Right lobe of liver (tissue), 6 donors: ENCODE measurements around the gene DRAXIN. TPM values are rescaled to one million over a fixed set of nuclear protein-coding genes. Genes with fewer than 3 reads are reported as not detected.

Experiments used
- ATAC-seq, 4 donors: fragments of 200-7000 bp; cut with Tn5 transposase; one replicate each; pipeline ENCODE4 v1.9.1; 2020; ENCODE audit warnings: mild to moderate bottlenecking in 4 of 4, moderate library complexity in 4 of 4
- DNase-seq, 3 donors: peaks; one replicate each; pipeline ENCODE4 v3.0.0-alpha.2; 2020
- H3K27ac ChIP-seq, 3 donors: fragments of 200-600 bp; one replicate each; pipeline ENCODE4 v1.8.0; 2022
- H3K27me3 ChIP-seq, 2 donors: fragments of 200-600 bp; one replicate each; pipeline ENCODE4 v1.8.0; 2022
- H3K36me3 ChIP-seq, 4 donors: fragments of 200-600 bp; sonication (generic) in 1 of 4; one replicate each; pipeline versions ENCODE4 v1.5.1 to v1.8.0; 2017 to 2022; ENCODE audit warnings: control low read depth in 1 of 4
- H3K4me1 ChIP-seq, 4 donors: fragments of 200-600 bp; sonication (generic) in 1 of 4; one replicate each; pipeline versions ENCODE4 v1.5.1 to v1.8.0; 2017 to 2022; ENCODE audit warnings: control low read depth in 1 of 4
- H3K4me3 ChIP-seq, 3 donors: fragments of 200-600 bp; one replicate each; pipeline ENCODE4 v1.8.0; 2022
- H3K9me3 ChIP-seq, 4 donors: fragments of 200-600 bp; sonication (generic) in 1 of 4; one replicate each; pipeline versions ENCODE4 v1.5.1 to v1.8.0; 2017 to 2022; ENCODE audit warnings: control low read depth in 1 of 4
- POLR2A ChIP-seq: fragments of 450-650 bp; IDR thresholded peaks from one replicate; pipeline ENCODE4 v1.6.1; 2017; ENCODE audit warnings: antibody characterized with exemption, mild to moderate bottlenecking
- WGBS: methylation state at CpG from one replicate; pipeline ENCODE4 v1.1.6; 2018; ENCODE audit warnings: low coverage, low lambda C conversion rate; ENCODE audit not compliant: insufficient coverage; ENCODE audit errors: missing lambda C conversion rate; 5-methylcytosine and 5-hydroxymethylcytosine counted together
- intact Hi-C, 2 donors: fragments of 100-400 bp; cut with DNase I; formaldehyde crosslinking; loops; one replicate each; pipeline versions ENCODE4 v1.11.2 to v1.14.1; 2022
- total RNA-seq, 6 experiments: library from RNA; depleted of rRNA in 2 of 6; stranded (reverse); fragments of >200 nt in 2 of 6; fragmentation: NEBNext Ultra II Directional in 3 of 6; extraction: Animal tissue kit (Norgen Biotek cat#: 25700) in 3 of 6; gene quantifications; one replicate each; pipeline versions ENCODE4 v1.1.0 to v1.2.4, GENCODE V29; 2016 to 2023
- TF ChIP-seq, protein P1 (sequence below), 4 donors: fragments of 200-600 bp in 3 of 4; fragments of 450-650 bp in 1 of 4; IDR thresholded peaks; one replicate each; pipeline versions ENCODE4 v1.5.1 to v1.8.0; 2016 to 2022; ENCODE audit warnings: antibody characterized with exemption in 4 of 4, mild to moderate bottlenecking in 2 of 4
- donor health status: DM: no; HTN: yes; CAD: no.
- donor health status: DM: no; HTN: no; CAD: no.
- donor health status: DM: no; HTN: no; CAD: no.
- donor health status: DM: no; HTN: yes; CAD: no.
- donor health status: DM: no; HTN: yes; CAD: no.

DRAXIN gene
- total RNA-seq, 6 experiments from 2014 or later = not detected

DNA sequence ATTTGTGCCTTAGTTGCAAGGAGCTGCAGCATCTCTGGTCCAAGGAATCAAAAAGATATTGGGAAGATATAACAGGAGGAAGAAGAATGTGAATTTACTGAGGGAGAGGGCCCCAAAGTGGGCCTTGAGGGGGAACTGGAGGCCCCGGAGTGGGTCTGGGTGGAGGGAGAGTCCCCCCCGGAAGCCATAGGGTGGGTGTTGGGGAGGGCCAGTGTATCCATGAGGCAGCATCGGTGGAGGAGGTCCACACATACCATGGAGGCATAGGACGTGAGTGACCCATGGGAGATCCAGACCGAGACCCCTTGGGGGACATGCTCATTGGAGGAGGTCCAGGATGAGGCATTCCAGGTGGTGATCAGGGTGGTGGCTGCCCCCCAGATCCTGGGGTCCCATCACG lies 69.8 kb downstream of the DRAXIN start:
- no peaks in the 10 kb centered on the region for H3K27me3 ChIP-seq
- DNase-seq (no peak), ATAC-seq (peak in 1 of 4 donors; percentile 6)
- no peaks in the 10 kb centered on the region for H3K36me3 ChIP-seq
- intact Hi-C loops = no loop called here
- TF ChIP-seq POLR2A = no peak
- TF ChIP-seq, protein P1, sequence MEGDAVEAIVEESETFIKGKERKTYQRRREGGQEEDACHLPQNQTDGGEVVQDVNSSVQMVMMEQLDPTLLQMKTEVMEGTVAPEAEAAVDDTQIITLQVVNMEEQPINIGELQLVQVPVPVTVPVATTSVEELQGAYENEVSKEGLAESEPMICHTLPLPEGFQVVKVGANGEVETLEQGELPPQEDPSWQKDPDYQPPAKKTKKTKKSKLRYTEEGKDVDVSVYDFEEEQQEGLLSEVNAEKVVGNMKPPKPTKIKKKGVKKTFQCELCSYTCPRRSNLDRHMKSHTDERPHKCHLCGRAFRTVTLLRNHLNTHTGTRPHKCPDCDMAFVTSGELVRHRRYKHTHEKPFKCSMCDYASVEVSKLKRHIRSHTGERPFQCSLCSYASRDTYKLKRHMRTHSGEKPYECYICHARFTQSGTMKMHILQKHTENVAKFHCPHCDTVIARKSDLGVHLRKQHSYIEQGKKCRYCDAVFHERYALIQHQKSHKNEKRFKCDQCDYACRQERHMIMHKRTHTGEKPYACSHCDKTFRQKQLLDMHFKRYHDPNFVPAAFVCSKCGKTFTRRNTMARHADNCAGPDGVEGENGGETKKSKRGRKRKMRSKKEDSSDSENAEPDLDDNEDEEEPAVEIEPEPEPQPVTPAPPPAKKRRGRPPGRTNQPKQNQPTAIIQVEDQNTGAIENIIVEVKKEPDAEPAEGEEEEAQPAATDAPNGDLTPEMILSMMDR (IDR thresholded peaks at IDR 0.05) = no peak
- H3K4me1 ChIP-seq = no peaks in the 10 kb centered on the region
- 82% methylated on average over 4 of the region's 6 CpGs for WGBS
- no peak overlapping the region for H3K4me3 ChIP-seq
- H3K27ac ChIP-seq = no peak overlapping the region
- no peaks in the 10 kb centered on the region for H3K9me3 ChIP-seq

DNA sequence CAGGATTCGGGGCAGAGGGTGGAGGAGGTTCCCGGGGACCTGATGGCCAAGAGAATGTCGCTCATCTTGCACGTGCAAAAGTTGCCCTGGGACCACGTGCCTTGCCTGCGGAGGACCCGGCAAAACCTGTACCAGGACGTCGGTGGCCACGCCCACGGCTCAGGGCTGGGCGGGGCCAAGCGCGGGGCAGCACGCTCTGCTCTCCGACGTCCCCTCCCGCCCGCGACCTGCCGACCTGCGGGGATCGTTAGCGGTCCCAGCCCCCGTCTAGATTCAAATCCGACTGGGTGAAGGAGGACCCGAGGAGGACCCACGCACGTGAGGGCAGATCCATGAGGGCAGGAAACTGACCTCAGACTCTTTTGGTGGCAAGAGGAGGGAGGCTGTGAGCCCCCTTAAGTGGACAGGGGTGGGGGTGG lies 70.5 kb downstream of the DRAXIN start, which contains the start of gene C1orf167:
Gene C1orf167, plus strand, starts transcription at position 206 of the 419 bp plus-strand sequence. CDS start 2,208 bp downstream, outside the sequence.
- H3K4me1 ChIP-seq = no peaks in the 10 kb centered on the region
- no peaks in the 10 kb centered on the region for H3K27me3 ChIP-seq
- DNase-seq (no peak), ATAC-seq (peak; percentile 23 to 50 (median 40))
- H3K9me3 ChIP-seq = no peaks in the 10 kb centered on the region
- H3K27ac ChIP-seq = no peak within 1 kb of the TSS
- intact Hi-C loops = no loop called here
- TF ChIP-seq POLR2A = no peak
- TF ChIP-seq, protein P1 (IDR thresholded peaks at IDR 0.05) = no peak
- H3K4me3 ChIP-seq = no peak within 1 kb of the TSS
- 14% methylated on average over 10 of the region's 29 CpGs for WGBS
- H3K36me3 ChIP-seq = no peaks in the 10 kb centered on the region

DNA sequence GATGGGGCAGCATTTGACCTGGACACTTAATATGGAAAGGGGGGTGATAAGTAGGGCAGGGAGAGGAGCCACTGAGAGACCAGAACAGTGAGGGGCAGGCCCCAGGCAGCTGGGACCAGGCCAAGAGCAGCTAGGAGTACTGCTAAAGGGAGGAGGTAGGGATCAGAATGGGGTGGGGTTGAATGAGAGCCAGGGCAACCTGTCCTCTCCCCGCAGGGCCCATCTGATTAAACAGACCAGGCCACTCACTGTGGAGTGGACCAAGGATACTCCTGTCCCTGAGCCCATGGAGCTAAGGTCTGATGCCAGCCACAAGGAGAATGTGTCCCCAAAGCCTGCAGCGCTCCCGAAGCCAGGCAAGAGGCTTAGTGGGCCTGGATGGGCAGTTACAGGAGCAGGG lies 72.6 kb downstream of the DRAXIN start:
- DNase-seq (no peak), ATAC-seq (no peak)
- no CpG with 5 or more reads among the region's 3 CpGs for WGBS

DNA sequence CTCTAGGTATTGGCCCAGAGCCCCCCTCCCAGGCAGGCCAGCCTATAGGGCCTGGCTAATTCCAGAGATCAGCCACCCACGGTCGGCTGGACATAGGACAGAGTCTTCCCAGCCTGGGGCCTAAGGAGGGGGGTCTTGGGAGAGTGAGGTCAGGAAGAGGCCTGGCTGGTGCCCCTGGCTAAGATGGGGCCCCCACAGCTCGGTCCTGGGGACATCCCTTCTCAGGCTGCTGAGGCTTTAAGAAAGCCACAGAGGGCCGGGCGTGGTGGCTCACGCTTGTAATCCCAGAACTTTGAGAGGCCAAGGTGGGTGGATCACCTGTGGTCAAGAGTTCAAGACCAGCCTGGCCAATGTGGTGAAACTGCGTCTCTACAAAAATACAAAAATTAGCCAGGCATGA lies 73.0 kb downstream of the DRAXIN start:
- H3K9me3 ChIP-seq = no peaks in the 10 kb centered on the region
- no peak overlapping the region for H3K4me3 ChIP-seq
- H3K27ac ChIP-seq = no peak overlapping the region
- TF ChIP-seq, protein P1 (IDR thresholded peaks at IDR 0.05) = no peak
- TF ChIP-seq POLR2A = no peak
- WGBS = 88% methylated on average over 2 of the region's 7 CpGs
- DNase-seq = no peak
- H3K27me3 ChIP-seq = no peaks in the 10 kb centered on the region
- no peak for ATAC-seq
- H3K4me1 ChIP-seq = no peaks in the 10 kb centered on the region
- H3K36me3 ChIP-seq = no peaks in the 10 kb centered on the region
- intact Hi-C loops = no loop called here

More for the DNA sequence above, 72.6 kb downstream of the DRAXIN start:
- TF ChIP-seq POLR2A = no peak
- TF ChIP-seq, protein P1 (IDR thresholded peaks at IDR 0.05) = no peak
- Histone ChIP-seq H3K4me3 (no peak overlapping the region), H3K27ac (no peak overlapping the region), H3K9me3 (no peaks in the 10 kb centered on the region), H3K4me1 (no peaks in the 10 kb centered on the region), H3K36me3 (no peaks in the 10 kb centered on the region), H3K27me3 (no peaks in the 10 kb centered on the region)
- intact Hi-C loops = no loop called here
